ENCODE results near the gene NACA2. TPM values are rescaled to one million over a fixed set of nuclear protein-coding genes. Genes with fewer than 3 reads are reported as not detected.

NACA2 gene
- total RNA-seq, 1 donor from 2014 or later, result not detected

DNA sequence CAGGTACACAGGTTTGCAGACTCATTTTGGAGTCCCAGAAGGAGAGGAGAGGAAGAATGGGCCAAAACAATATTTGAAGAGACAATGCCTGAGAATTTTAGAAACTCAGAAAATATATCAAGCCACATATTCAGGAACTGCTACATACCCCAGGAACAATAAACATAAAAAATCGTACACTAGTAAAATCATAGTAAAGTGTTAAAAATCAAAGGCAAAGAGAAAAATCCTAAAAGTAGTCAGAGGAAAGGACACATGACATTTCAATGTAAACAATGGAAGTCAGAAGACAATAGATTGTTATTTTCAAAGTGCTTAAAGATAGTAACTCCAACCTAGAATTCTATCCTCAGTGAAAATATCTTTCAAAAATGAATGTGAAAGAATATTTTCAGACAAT is 28.5 kb upstream of the NACA2 start:
- no peaks in the 10 kb centered on the region for H3K27me3 Mint-ChIP-seq (ENCODE audit: unreplicated experiment)
- DNase-seq, result no peak
- TF ChIP-seq CTCF (IDR thresholded peaks at IDR 0.05; ENCODE audit: partially characterized antibody, unreplicated experiment), result no peak
- H3K4me1 Mint-ChIP-seq (ENCODE audit: low read depth, unreplicated experiment), result no peaks in the 10 kb centered on the region
- no peak overlapping the region for H3K4me3 Mint-ChIP-seq (ENCODE audit: unreplicated experiment)
- H3K36me3 Mint-ChIP-seq (ENCODE audit: unreplicated experiment), result peaks cover 16% of the 10 kb centered on the region
- peaks cover 2% of the 10 kb centered on the region for H3K9me3 Mint-ChIP-seq (ENCODE audit: unreplicated experiment)
- H3K27ac Mint-ChIP-seq (ENCODE audit: unreplicated experiment), result no peak overlapping the region

DNA sequence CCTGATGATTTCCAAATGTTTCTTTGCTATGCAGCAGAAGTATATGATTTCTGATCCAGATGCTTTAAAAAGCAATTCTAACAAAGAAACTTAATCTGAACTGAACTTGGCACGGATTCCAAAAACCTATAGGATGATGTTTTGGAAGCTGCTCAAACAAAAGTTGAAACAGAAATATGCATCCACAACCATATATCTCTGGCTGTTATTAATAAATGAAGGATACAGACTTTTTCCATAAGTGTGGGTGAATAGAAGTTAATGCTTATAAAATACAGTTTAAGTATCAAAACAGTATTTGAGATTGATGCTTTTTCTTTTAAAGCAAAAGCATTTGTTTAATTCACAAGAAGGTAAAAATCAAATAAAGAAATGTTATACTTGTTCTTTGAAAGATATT is 27.9 kb upstream of the NACA2 start:
- TF ChIP-seq CTCF (IDR thresholded peaks at IDR 0.05; ENCODE audit: partially characterized antibody, unreplicated experiment), result no peak
- Mint-ChIP-seq H3K27me3 (ENCODE audit: unreplicated experiment) (no peaks in the 10 kb centered on the region), H3K4me1 (ENCODE audit: low read depth, unreplicated experiment) (no peaks in the 10 kb centered on the region), H3K9me3 (ENCODE audit: unreplicated experiment) (peaks cover 2% of the 10 kb centered on the region), H3K27ac (ENCODE audit: unreplicated experiment) (no peak overlapping the region), H3K36me3 (ENCODE audit: unreplicated experiment) (peaks cover 16% of the 10 kb centered on the region), H3K4me3 (ENCODE audit: unreplicated experiment) (no peak overlapping the region)
- no peak for DNase-seq

GRCh38 chr17:61617330-61617729 is 26.3 kb upstream of the NACA2 start:
- Mint-ChIP-seq H3K27me3 (ENCODE audit: unreplicated experiment) (peaks cover 2% of the 10 kb centered on the region), H3K4me1 (ENCODE audit: low read depth, unreplicated experiment) (no peaks in the 10 kb centered on the region)

DNA sequence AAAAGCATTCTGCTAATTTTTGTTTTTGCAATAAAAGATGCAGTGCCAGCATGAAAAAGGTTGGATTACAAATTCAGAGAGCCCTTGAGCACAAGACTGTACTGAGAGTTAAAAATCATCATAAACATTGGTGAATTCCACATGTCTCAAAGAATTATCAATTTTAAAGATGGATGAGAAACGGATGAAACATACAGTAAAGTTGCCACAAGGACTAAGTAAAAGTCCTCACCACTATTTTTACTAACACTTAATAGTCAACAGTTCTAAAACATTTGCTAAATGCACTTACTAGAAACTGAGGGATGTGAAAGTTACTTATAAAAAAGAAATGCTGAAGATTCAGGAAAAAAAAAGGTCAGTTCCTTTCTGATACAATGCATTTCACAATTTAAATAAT is 25.8 kb upstream of the NACA2 start:
- no peak overlapping the region for H3K27ac Mint-ChIP-seq (ENCODE audit: unreplicated experiment)
- no peak for DNase-seq
- no peak for TF ChIP-seq CTCF (IDR thresholded peaks at IDR 0.05; ENCODE audit: partially characterized antibody, unreplicated experiment)
- peaks cover 16% of the 10 kb centered on the region for H3K36me3 Mint-ChIP-seq (ENCODE audit: unreplicated experiment)
- H3K4me1 Mint-ChIP-seq (ENCODE audit: low read depth, unreplicated experiment), result no peaks in the 10 kb centered on the region
- no peak overlapping the region for H3K4me3 Mint-ChIP-seq (ENCODE audit: unreplicated experiment)
- H3K27me3 Mint-ChIP-seq (ENCODE audit: unreplicated experiment), result peaks cover 2% of the 10 kb centered on the region
- peaks cover 2% of the 10 kb centered on the region for H3K9me3 Mint-ChIP-seq (ENCODE audit: unreplicated experiment)

More at GRCh38 chr17:61617330-61617729, 26.3 kb upstream of the NACA2 start:
- Mint-ChIP-seq H3K4me3 (ENCODE audit: unreplicated experiment) (no peak overlapping the region), H3K36me3 (ENCODE audit: unreplicated experiment) (peaks cover 16% of the 10 kb centered on the region), H3K9me3 (ENCODE audit: unreplicated experiment) (peaks cover 2% of the 10 kb centered on the region), H3K27ac (ENCODE audit: unreplicated experiment) (no peak overlapping the region)
- no peak for DNase-seq
- no peak for TF ChIP-seq CTCF (IDR thresholded peaks at IDR 0.05; ENCODE audit: partially characterized antibody, unreplicated experiment)

GRCh38 chr17:61614219-61614618 is 23.2 kb upstream of the NACA2 start:
- Mint-ChIP-seq H3K27ac (ENCODE audit: unreplicated experiment) (no peak overlapping the region), H3K36me3 (ENCODE audit: unreplicated experiment) (peaks cover 11% of the 10 kb centered on the region), H3K9me3 (ENCODE audit: unreplicated experiment) (no peaks in the 10 kb centered on the region), H3K4me3 (ENCODE audit: unreplicated experiment) (no peak overlapping the region), H3K4me1 (ENCODE audit: low read depth, unreplicated experiment) (no peaks in the 10 kb centered on the region), H3K27me3 (ENCODE audit: unreplicated experiment) (peaks cover 2% of the 10 kb centered on the region)
- no peak for DNase-seq
- no peak for TF ChIP-seq CTCF (IDR thresholded peaks at IDR 0.05; ENCODE audit: partially characterized antibody, unreplicated experiment)

Data from glutamatergic neuron (in vitro differentiated cells).